SK-N-SH (cell line): Measurements from ENCODE around the gene PAN3. TPM values are rescaled to one million over a fixed set of nuclear protein-coding genes. Genes with fewer than 3 reads are reported as not detected.

Experiments
- CTCF ChIA-PET: fragments of 300-600, 350-600 bp; formaldehyde crosslinking; extraction: SDS; loops from one replicate; lab custom pipeline; 2021; lab: Yijun Ruan, JAX
- POLR2A ChIA-PET: fragments of 350-600 bp; sonication (Branson Sonifier 250); formaldehyde crosslinking; extraction: SDS; loops from one replicate; lab custom pipeline; 2020; ENCODE audit warnings: antibody characterized with exemption, inconsistent platforms; lab: Yijun Ruan, JAX
- DNase-seq: peaks from one replicate; pipeline ENCODE4 v3.0.0; 2012
- H2AFZ ChIP-seq: fragments of 200-600 bp; sonication (generic); 2 replicates; pipeline ENCODE4 v1.8.1; 2016; ENCODE audit warnings: antibody characterized with exemption, mild to moderate bottlenecking, low read depth
- H3F3A ChIP-seq: fragments of 200-600 bp; sonication (generic); replicated peaks from 2 replicates; pipeline ENCODE3; 2016; ENCODE audit warnings: antibody characterized with exemption, mild to moderate bottlenecking; ENCODE audit not compliant: insufficient read depth
- H3K27ac ChIP-seq, 2 experiments: fragments of 200-500 bp in 1 of 2; fragments of 200-600 bp in 1 of 2; sonication (Bioruptor generic) in 1 of 2; sonication (generic), shearing (Covaris generic) in 1 of 2; 2 replicates each; pipeline versions ENCODE4 v1.5.1 to v1.6.1; 2014 to 2016; ENCODE audit warnings: low read depth in 2 of 2, inconsistent platforms in 1 of 2, low read length in 1 of 2, mild to moderate bottlenecking in 1 of 2, mixed read lengths in 1 of 2
- H3K27me3 ChIP-seq: fragments of 200-600 bp; sonication (generic), shearing (Covaris generic); 2 replicates; pipeline ENCODE4 v1.6.1; 2016; ENCODE audit warnings: mixed run types; ENCODE audit not compliant: insufficient read depth
- H3K36me3 ChIP-seq, 2 experiments: fragments of 200-500 bp in 1 of 2; fragments of 200-600 bp in 1 of 2; sonication (Bioruptor generic) in 1 of 2; sonication (generic) in 1 of 2; replicated peaks in 1 of 2; 2 replicates each; pipeline versions ENCODE3 to v1.5.1; 2014 to 2016; ENCODE audit warnings: low read length in 1 of 2, mild to moderate bottlenecking in 1 of 2; ENCODE audit not compliant: insufficient read depth in 2 of 2, control insufficient read depth in 1 of 2
- H3K4me1 ChIP-seq, 2 experiments: fragments of 200-500 bp in 1 of 2; fragments of 200-600 bp in 1 of 2; sonication (Bioruptor generic) in 1 of 2; sonication (generic), shearing (Covaris generic) in 1 of 2; 2 replicates each; pipeline versions ENCODE4 v1.5.1 to v1.6.1; 2014 to 2016; ENCODE audit warnings: low read depth in 1 of 2, low read length in 1 of 2, mixed run types in 1 of 2; ENCODE audit not compliant: insufficient read depth in 2 of 2, control insufficient read depth in 1 of 2
- H3K4me2 ChIP-seq: fragments of 200-600 bp; sonication (generic), shearing (Covaris generic); 2 replicates; pipeline ENCODE4 v1.6.1; 2017; ENCODE audit warnings: mixed run types
- H3K4me3 ChIP-seq, 2 experiments: fragments of 200-500 bp in 1 of 2; fragments of 200-600 bp in 1 of 2; sonication (Bioruptor generic) in 1 of 2; sonication (generic), shearing (Covaris generic) in 1 of 2; 2 replicates each; pipeline versions ENCODE4 v1.5.1 to v1.8.1; 2014 to 2016; ENCODE audit warnings: low read depth in 2 of 2, inconsistent platforms in 1 of 2, low read length in 1 of 2, mild to moderate bottlenecking in 1 of 2, mixed read lengths in 1 of 2, moderate library complexity in 1 of 2
- H3K79me2 ChIP-seq: fragments of 200-600 bp; sonication (generic); 2 replicates; pipeline ENCODE4 v1.8.1; 2017; ENCODE audit warnings: mild to moderate bottlenecking; ENCODE audit not compliant: insufficient read depth
- H3K9ac ChIP-seq: fragments of 200-600 bp; sonication (generic); 2 replicates; pipeline ENCODE4 v1.6.1; 2017; ENCODE audit warnings: mixed run types
- H3K9me2 ChIP-seq: fragments of 200-600 bp; sonication (generic); 2 replicates; pipeline ENCODE4 v1.6.1; 2017; ENCODE audit warnings: mixed run types
- H3K9me3 ChIP-seq: fragments of 200-600 bp; sonication (generic); 2 replicates; pipeline ENCODE4 v1.6.1; 2017; ENCODE audit warnings: mixed run types, mild to moderate bottlenecking, moderate library complexity
- H4K20me1 ChIP-seq: fragments of 200-600 bp; sonication (generic); 2 replicates; pipeline ENCODE4 v1.6.1; 2017; ENCODE audit warnings: mild to moderate bottlenecking, mixed run types; ENCODE audit not compliant: insufficient read depth
- CHD2 ChIP-seq: fragments of 150-350 bp; IDR thresholded peaks from 2 replicates; pipeline ENCODE4 v1.6.1; 2018; ENCODE audit warnings: low read length; ENCODE audit not compliant: partially characterized antibody
- EP300 ChIP-seq, 2 experiments: IDR thresholded peaks; 2 replicates each; pipeline versions ENCODE4 v1.4.0 to v1.6.1; 2012; ENCODE audit warnings: borderline replicate concordance in 1 of 2, low read depth in 1 of 2, low read length in 1 of 2
- FOSL2 ChIP-seq: IDR thresholded peaks from 2 replicates; pipeline ENCODE4 v1.4.0; 2012; ENCODE audit warnings: low read depth, mild to moderate bottlenecking, moderate library complexity, borderline replicate concordance
- FOXJ3 ChIP-seq: sonication (generic); formaldehyde crosslinking; IDR thresholded peaks from 2 replicates; pipeline ENCODE4 v1.5.1; 2020; ENCODE audit warnings: mild to moderate bottlenecking, missing genetic modification reagents
- GABPA ChIP-seq: IDR thresholded peaks from 2 replicates; pipeline ENCODE4 v1.4.0; 2012; ENCODE audit warnings: low read depth, mild to moderate bottlenecking
- GATA2 ChIP-seq: sonication (generic); formaldehyde crosslinking; IDR thresholded peaks from 2 replicates; pipeline ENCODE4 v1.5.0; 2020; ENCODE audit warnings: mild to moderate bottlenecking, missing genetic modification reagents
- IRF3 ChIP-seq: fragments of 150-350 bp; IDR thresholded peaks from 2 replicates; pipeline ENCODE4 v1.6.1; 2016; ENCODE audit warnings: mild to moderate bottlenecking, low read depth, low read length
- MEF2A ChIP-seq: IDR thresholded peaks from 2 replicates; pipeline ENCODE4 v1.4.0; 2012; ENCODE audit warnings: low read depth, borderline replicate concordance
- MXI1 ChIP-seq: IDR thresholded peaks from 2 replicates; pipeline ENCODE4 v1.6.1; 2012; ENCODE audit warnings: mild to moderate bottlenecking, low read depth, low read length, improper control_type of control experiment
- POLR2AphosphoS5 ChIP-seq: IDR thresholded peaks from 2 replicates; pipeline ENCODE4 v1.6.1; 2012; ENCODE audit warnings: low read depth, low read length
- RAD21 ChIP-seq: IDR thresholded peaks from 2 replicates; pipeline ENCODE4 v1.6.1; 2012; ENCODE audit warnings: mild to moderate bottlenecking, low read length
- RCOR1 ChIP-seq: fragments of 150-350 bp; IDR thresholded peaks from 2 replicates; pipeline ENCODE4 v1.6.1; 2017; ENCODE audit warnings: antibody characterized with exemption, low read length
- RFX5 ChIP-seq: IDR thresholded peaks from 2 replicates; pipeline ENCODE4 v1.6.1; 2012; ENCODE audit warnings: mild to moderate bottlenecking, improper control_type of control experiment, low read length
- SIN3A ChIP-seq: IDR thresholded peaks from 2 replicates; pipeline ENCODE4 v1.6.1; 2012; ENCODE audit warnings: low read depth, mild to moderate bottlenecking, low read length, moderate library complexity, borderline replicate concordance
- TAF1 ChIP-seq: IDR thresholded peaks from 2 replicates; pipeline ENCODE4 v1.6.1; 2012; ENCODE audit warnings: low read depth, mild to moderate bottlenecking, low read length, moderate library complexity, borderline replicate concordance
- WGBS: methylation state at CpG from one replicate; pipeline ENCODE4 v1.1.6; 2017; ENCODE audit warnings: low lambda C conversion rate; 5-methylcytosine and 5-hydroxymethylcytosine counted together
- polyA plus RNA-seq, 3 experiments: library from polyadenylated mRNA; depleted of rRNA; stranded (reverse); fragments of >200 nt; gene quantifications; 2 replicates each; pipeline ENCODE4 v1.2.3, GENCODE V29; 2012
- TF ChIP-seq, protein P1 (sequence below): IDR thresholded peaks from 2 replicates; pipeline ENCODE4 v1.4.0; 2012; ENCODE audit warnings: low read depth, borderline replicate concordance
- TF ChIP-seq, protein P2 (sequence below): IDR thresholded peaks from 2 replicates; pipeline ENCODE4; 2012
- TF ChIP-seq, protein P3 (sequence below): IDR thresholded peaks from 2 replicates; pipeline ENCODE4 v1.4.0; 2012; ENCODE audit warnings: low read depth
- TF ChIP-seq, protein P4 (sequence below): fragments of 150-350 bp; IDR thresholded peaks from 2 replicates; pipeline ENCODE4 v1.6.1; 2017; ENCODE audit warnings: antibody characterized with exemption, low read length, low read depth, borderline replicate concordance
- TF ChIP-seq, protein P5 (sequence below): fragments of 200-600 bp; sonication (generic); IDR thresholded peaks from 2 replicates; pipeline ENCODE4 v1.6.1; 2017; ENCODE audit warnings: antibody characterized with exemption, mild to moderate bottlenecking, moderate library complexity

PAN3 gene
- polyA plus RNA-seq, 1 of the 3 experiments (the other 2 are of a cell fraction): 6.4 TPM

- Histone ChIP-seq H3K9me3 (no peaks in the 10 kb centered on the region), H3K9ac (no peak overlapping the region), H3K79me2 (no peaks in the 10 kb centered on the region), H3K4me2 (no peak overlapping the region)
- TF ChIP-seq MXI1 (no peak), FOSL2 (no peak), GABPA (no peak), GATA2 (CRISPR knock-in tag) (no peak), FOXJ3 (CRISPR knock-in tag) (no peak), RFX5 (no peak), RAD21 (no peak), POLR2AphosphoS5 (no peak), SIN3A (no peak)
- TF ChIP-seq, protein P1, sequence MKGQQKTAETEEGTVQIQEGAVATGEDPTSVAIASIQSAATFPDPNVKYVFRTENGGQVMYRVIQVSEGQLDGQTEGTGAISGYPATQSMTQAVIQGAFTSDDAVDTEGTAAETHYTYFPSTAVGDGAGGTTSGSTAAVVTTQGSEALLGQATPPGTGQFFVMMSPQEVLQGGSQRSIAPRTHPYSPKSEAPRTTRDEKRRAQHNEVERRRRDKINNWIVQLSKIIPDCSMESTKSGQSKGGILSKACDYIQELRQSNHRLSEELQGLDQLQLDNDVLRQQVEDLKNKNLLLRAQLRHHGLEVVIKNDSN: no peak
- TF ChIP-seq, all 33 proteins: peak for 0
- Histone ChIP-seq H4K20me1 (no peaks in the 10 kb centered on the region), H3K27ac (no peak overlapping the region), H3K27me3 (peaks cover 43% of the 10 kb centered on the region), H2AFZ (no peak overlapping the region), H3F3A (no peaks in the 10 kb centered on the region), H3K4me3 (no peak overlapping the region), H3K4me1 (no peaks in the 10 kb centered on the region), H3K9me2 (no peaks in the 10 kb centered on the region), H3K36me3 (no peaks in the 10 kb centered on the region)
- CTCF ChIA-PET: no interaction called here
- no peak for DNase-seq
- WGBS: 7% methylated on average over 1 of the region's 1 CpG
- POLR2A ChIA-PET: no interaction called here
Measured at GRCh38 chr13:28106976-28107375, 31.4 kb upstream of the PAN3 start.

DNA sequence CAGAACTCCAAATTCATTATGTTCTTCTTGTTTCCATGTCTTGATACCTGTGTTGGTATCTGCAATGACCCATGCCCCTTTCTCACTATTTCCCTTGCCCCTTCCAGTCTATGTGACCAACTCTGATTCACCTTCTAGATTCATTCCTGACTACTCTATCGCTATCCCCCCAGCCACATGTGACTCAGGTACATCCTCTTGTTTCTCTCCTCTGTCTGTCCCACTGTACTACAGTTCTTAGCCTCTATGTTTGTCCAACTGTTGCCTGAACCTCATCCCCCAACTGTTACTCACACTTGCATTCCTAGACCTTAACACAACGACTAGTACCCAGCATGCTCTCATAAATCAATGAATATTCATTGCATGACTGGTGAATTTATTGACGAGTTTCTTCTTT is 27.9 kb upstream of the PAN3 start:
- Histone ChIP-seq H3K4me1 (no peaks in the 10 kb centered on the region), H3K36me3 (no peaks in the 10 kb centered on the region), H3K79me2 (no peaks in the 10 kb centered on the region), H3K9ac (no peak overlapping the region), H3K9me2 (no peaks in the 10 kb centered on the region), H4K20me1 (no peaks in the 10 kb centered on the region), H3K9me3 (no peaks in the 10 kb centered on the region), H3K27ac (no peak overlapping the region), H3F3A (no peaks in the 10 kb centered on the region), H3K4me2 (no peak overlapping the region), H2AFZ (no peak overlapping the region)
- WGBS: 16% methylated on average over 3 of the region's 3 CpGs
- ChIA-PET CTCF (interaction anchor here (0.6 kb wide), 1 partner anchor 1398 kb away, joined by 3 read pairs; no protein-coding TSS in a partner anchor), POLR2A (no interaction called here)
- DNase-seq: no peak
- TF ChIP-seq EP300 (IDR thresholded peaks at IDR 0.05; ENCODE audit: borderline replicate concordance in 1 of 2, low read depth in 1 of 2, low read length in 1 of 2) (no peak), MXI1 (no peak), FOSL2 (no peak), MEF2A (no peak), RCOR1 (no peak), TAF1 (no peak), CHD2 (no peak), IRF3 (no peak), POLR2AphosphoS5 (no peak)
- TF ChIP-seq, protein P2, sequence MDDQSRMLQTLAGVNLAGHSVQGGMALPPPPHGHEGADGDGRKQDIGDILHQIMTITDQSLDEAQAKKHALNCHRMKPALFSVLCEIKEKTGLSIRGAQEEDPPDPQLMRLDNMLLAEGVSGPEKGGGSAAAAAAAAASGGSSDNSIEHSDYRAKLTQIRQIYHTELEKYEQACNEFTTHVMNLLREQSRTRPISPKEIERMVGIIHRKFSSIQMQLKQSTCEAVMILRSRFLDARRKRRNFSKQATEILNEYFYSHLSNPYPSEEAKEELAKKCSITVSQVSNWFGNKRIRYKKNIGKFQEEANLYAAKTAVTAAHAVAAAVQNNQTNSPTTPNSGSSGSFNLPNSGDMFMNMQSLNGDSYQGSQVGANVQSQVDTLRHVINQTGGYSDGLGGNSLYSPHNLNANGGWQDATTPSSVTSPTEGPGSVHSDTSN: no peak
- TF ChIP-seq, protein P3, sequence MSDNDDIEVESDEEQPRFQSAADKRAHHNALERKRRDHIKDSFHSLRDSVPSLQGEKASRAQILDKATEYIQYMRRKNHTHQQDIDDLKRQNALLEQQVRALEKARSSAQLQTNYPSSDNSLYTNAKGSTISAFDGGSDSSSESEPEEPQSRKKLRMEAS: no peak
- TF ChIP-seq, protein P4, sequence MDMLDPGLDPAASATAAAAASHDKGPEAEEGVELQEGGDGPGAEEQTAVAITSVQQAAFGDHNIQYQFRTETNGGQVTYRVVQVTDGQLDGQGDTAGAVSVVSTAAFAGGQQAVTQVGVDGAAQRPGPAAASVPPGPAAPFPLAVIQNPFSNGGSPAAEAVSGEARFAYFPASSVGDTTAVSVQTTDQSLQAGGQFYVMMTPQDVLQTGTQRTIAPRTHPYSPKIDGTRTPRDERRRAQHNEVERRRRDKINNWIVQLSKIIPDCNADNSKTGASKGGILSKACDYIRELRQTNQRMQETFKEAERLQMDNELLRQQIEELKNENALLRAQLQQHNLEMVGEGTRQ: no peak
- TF ChIP-seq, protein P1: no peak
- TF ChIP-seq, protein P5, sequence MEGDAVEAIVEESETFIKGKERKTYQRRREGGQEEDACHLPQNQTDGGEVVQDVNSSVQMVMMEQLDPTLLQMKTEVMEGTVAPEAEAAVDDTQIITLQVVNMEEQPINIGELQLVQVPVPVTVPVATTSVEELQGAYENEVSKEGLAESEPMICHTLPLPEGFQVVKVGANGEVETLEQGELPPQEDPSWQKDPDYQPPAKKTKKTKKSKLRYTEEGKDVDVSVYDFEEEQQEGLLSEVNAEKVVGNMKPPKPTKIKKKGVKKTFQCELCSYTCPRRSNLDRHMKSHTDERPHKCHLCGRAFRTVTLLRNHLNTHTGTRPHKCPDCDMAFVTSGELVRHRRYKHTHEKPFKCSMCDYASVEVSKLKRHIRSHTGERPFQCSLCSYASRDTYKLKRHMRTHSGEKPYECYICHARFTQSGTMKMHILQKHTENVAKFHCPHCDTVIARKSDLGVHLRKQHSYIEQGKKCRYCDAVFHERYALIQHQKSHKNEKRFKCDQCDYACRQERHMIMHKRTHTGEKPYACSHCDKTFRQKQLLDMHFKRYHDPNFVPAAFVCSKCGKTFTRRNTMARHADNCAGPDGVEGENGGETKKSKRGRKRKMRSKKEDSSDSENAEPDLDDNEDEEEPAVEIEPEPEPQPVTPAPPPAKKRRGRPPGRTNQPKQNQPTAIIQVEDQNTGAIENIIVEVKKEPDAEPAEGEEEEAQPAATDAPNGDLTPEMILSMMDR: no peak
- TF ChIP-seq, all 33 proteins: peak for 0
- H3K27me3 ChIP-seq: peaks cover 32% of the 10 kb centered on the region; the same call in 1 of the 2 replicates
- no peak overlapping the region for H3K4me3 ChIP-seq
